ENCODE measurements around the gene FLYWCH2. TPM values are rescaled to one million over a fixed set of nuclear protein-coding genes. Genes with fewer than 3 reads are reported as not detected.
A peak's percentile ranks its signal among the peaks of the same experiment; 100 is the strongest.

The FLYWCH2 gene
- total RNA-seq, result 37.0 TPM

GRCh38 chr16:2882650-2883457 lies at the start of gene FLYWCH2:
Gene FLYWCH2, plus strand, starts transcription at chr16:2883215. Its CDS starts 13,235 bp downstream, at chr16:2896450.
- peak; percentile 99 for DNase-seq

DNA sequence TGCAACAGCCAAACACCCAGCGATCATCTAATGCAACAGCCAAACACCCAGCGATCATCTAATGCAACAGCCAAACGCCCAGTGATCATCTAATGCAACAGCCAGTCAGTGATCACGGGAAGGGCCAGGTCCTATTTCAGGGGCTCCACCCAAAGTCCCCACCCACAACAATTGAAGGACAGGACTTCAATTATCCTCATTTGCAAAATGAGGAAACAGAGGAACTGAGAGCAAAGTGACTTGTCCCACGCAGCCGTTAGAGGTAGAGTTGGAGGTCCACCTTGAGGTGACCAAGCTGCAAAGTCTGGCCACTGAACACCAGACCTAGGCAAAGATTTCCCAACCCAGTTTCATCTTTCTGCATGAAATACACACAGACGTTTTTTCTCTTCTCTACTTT lies 49.2 kb upstream of the FLYWCH2 start:
- no peak for DNase-seq

DNA sequence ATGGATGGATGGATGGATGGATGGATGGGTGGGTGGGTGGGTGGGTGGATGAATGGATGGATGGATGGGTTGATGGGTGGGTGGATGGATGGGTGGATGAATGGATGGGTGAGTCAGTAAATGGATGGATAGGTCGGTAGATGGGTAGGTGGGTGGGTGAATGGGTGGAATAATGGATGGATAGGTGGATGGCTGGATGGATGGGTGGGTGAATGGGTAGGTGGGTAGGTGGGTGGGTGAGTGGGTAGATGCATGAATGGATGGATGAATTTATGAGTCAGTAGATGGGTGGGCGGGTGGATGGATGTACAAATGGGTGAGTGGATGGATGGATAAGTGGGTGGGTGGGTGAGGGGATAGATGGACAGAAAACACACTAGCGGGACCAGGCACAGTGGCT lies 48.0 kb upstream of the FLYWCH2 start:
- no peak for DNase-seq

GRCh38 chr16:2835638-2836493 lies 47.1 kb upstream of the FLYWCH2 start:
- no peak for DNase-seq

GRCh38 chr16:2836646-2837508 lies 46.1 kb upstream of the FLYWCH2 start:
- no peak for DNase-seq

- DNase-seq, result peak; percentile 70
Measured at GRCh38 chr16:2838928-2839327, 44.1 kb upstream of the FLYWCH2 start.

- no peak for DNase-seq
Measured at GRCh38 chr16:2839650-2840450, 43.2 kb upstream of the FLYWCH2 start.

- DNase-seq, result no peak
Measured at GRCh38 chr16:2840914-2841313, 42.1 kb upstream of the FLYWCH2 start.

GRCh38 chr16:2841606-2842339 lies 41.2 kb upstream of the FLYWCH2 start:
- DNase-seq, result no peak

DNA sequence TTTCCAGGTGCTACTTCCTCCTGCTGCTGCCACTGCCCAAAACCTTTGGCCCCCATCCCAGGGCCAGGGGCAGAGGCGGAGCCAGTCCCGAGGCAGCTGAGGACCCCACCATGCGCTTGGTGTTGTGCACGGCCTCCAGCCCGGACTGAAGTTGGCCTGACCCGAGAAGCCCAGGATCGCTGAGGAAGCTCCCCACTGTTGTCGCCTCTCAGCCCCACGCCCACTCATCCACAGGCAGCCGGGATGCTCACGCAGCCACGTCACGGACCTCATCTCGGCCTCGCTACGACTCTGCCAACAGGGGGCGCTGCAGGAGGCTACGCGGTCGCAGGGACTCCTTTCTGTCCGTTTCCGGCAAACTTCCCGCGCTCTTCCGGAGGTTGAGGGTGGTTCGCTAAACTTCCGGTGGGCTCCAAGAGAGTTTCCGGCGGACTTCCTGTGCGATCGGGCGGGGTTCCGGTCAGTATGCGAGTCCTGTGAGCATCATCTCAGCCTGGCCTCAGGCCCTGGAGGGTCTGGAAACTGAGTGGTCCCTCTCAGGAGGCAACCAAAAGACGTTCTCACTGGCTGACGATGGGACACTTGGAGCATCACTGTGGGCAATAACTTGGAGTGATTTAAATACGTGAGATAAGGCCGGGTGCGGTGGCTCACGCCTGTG lies 40.5 kb upstream of the FLYWCH2 start:
- peak; percentile 35 for DNase-seq

- no peak for DNase-seq
Measured at GRCh38 chr16:2843526-2843925, 39.5 kb upstream of the FLYWCH2 start.

DNA sequence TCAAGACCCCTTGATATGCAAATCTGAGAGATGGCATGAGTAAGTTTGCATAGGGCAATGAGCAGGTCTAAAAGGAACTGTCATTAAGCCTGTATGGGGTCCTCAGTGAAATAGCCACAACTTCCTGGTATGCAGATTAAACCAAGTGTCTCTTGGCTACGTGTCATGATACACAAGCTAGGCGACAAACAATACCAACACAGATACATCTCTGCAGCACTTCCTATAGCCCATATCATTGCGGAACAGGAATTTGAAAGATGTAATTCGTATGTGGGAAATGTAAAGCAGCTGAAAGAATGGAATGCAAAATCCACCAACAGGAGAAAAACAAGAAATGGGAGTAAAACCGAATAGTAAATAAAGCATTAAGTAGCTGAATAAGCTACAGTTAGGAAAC lies 37.9 kb upstream of the FLYWCH2 start:
- no peak for DNase-seq

DNA sequence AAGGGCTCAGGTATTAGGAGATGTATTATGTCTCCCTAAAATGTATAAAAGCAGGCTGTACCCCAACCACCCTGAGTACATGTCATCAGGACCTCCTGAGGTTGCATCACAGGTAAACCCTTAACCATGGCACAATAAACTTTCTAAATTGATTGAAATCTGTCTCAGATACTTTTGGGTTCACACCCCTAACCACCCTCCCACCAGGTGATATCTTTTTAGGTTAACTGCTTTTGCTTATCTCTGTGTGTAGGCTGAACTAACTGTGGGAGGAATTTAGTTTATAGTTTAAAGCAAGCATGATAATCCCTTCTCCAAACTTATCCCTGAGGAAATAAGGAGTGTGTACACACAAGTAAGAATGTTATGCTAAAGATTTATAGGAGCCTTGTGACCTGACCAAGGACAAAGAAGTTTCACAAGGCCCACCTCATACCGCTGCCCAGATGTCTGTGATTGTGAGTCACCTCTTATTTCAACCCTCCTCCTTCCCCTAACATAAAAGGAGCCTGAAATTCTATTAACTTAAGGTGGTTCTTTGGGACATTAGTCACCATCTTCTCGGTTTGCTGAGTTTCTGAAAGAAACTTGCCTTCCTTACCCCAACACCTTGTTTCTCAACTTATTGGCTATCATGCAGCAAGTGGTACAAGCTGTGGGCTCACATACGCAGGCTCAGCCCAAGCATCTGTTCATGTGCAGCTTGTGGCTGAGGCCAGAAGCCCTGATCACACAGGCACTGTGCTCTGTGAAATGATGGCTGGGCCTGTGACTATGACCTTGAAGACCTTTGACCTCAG lies 36.3 kb upstream of the FLYWCH2 start:
- no peak for DNase-seq

DNA sequence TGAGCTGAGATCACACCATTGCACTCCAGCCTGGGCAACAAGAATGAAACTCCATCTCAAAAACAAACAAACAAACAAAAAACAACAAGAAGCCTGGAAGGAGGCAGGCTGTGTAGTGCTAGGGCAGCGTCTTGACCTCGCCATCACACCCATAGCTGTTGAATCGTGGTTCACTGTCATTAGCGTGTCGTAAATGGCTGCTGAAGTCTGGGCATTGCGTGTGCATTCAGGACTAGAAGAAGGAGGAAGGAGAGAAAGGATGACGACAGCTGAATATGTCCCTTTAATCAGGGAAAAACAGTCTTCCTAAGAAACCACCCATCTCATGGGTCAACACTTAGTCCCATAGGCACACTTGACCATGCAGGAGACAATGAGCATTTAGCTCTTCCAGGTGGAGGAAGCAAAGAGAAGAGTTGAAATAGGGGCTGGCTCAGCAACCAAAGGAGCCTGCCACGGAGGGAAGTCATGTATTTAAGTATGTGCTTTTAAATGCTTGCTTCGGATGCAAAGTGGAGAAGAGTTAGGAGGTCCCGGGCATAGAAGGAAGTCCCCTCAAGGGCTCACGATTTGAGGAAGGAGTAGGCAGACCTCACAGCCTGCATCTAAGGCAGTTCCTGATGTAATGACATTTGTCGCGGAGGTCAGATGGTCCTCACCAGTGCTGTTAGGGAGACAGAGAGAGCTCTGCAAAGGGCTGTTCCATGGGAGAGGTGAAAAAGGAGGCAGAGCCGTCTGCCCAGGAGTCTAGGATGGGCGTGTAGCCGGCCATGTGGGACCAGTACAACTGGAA lies 33.9 kb upstream of the FLYWCH2 start:
- DNase-seq, result no peak

DNA sequence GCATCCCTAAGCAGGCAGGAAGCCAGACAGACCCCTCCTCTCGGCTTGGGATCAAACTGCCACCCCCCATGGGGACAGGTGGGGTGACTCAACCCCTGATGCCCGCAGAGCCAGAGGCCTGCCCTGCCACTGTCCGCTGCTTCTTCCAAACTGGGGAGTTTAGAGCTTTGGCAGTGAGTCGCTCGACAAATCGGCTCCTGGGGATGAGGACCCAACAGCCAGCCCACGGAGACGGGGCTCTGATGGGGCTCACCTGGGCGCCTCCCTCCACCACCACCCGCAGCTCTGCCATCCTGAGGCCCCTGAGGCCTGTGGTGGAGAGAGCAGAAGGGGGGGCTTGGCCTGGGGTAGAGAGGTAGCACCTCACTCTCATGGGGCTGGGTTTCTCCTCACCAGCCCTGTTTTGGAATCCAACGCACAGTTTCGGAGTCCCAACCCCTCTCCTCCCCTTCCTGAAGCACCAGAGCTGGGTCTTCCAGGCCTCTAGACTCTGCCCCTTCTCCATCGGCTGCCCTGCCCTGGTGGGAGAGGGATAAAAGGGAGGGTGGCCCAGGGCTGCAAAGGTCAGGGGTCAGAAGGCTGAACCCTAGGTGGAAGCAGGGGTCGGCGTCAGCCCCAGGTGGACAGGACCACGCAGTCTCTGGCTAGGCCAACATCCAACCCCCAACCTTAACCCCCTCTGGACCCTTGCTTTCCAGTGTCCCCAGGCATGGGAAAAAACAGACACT lies 30.8 kb upstream of the FLYWCH2 start:
- DNase-seq, result no peak

DNA sequence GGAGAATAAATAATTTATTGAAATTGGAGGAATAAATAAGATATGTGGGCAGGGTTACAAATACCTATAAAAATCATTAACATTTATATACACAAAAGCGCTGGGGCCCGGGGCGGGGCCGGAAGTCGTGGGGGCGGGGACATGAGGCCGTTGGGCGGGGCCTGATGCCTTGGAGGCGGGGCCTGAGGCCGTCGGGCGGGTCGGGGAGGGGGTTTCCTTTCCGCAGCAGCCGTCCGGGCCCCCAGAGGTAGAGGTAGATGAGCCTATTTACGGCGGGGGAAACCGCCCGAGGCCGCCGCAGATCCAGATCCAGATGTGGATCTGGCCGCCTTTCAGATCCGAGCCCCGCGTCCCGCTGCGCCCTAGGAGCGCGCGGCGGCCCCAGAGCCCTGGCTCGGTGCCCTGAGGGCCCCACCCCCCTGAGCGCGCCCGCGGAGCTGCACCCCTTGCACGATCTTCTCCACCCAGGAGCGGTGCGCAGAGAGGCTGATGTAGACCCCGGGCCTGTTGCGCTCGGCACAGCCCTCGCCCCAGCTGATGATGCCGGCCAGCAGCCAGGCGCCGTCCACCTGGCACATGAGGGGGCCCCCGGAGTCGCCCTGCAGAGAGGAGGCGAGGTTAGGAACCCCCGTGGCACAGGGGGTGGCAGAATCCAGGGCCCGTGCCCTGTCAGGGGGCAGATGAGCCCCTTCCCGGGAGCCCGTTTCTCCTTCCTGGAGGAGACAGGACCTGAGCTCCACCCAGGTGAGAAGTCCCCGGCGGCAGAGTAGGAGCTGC lies 30.1 kb upstream of the FLYWCH2 start:
- no peak for DNase-seq

- no peak for DNase-seq
Measured at GRCh38 chr16:2853531-2854073, 29.4 kb upstream of the FLYWCH2 start.

All from tongue (tissue), 2 donors.